SK-N-SH (cell line): Measurements from ENCODE around the gene RNF212B. TPM values are rescaled to one million over a fixed set of nuclear protein-coding genes. Genes with fewer than 3 reads are reported as not detected.

Experiments used
- CTCF ChIA-PET: fragments of 300-600, 350-600 bp; formaldehyde crosslinking; extraction: SDS; loops from one replicate; lab custom pipeline; 2021; lab: Yijun Ruan, JAX
- POLR2A ChIA-PET: fragments of 350-600 bp; sonication (Branson Sonifier 250); formaldehyde crosslinking; extraction: SDS; loops from one replicate; lab custom pipeline; 2020; ENCODE audit warnings: antibody characterized with exemption, inconsistent platforms; lab: Yijun Ruan, JAX
- DNase-seq: peaks from one replicate; pipeline ENCODE4 v3.0.0; 2012
- H2AFZ ChIP-seq: fragments of 200-600 bp; sonication (generic); 2 replicates; pipeline ENCODE4 v1.8.1; 2016; ENCODE audit warnings: antibody characterized with exemption, mild to moderate bottlenecking, low read depth
- H3F3A ChIP-seq: fragments of 200-600 bp; sonication (generic); replicated peaks from 2 replicates; pipeline ENCODE3; 2016; ENCODE audit warnings: antibody characterized with exemption, mild to moderate bottlenecking; ENCODE audit not compliant: insufficient read depth
- H3K27ac ChIP-seq, 2 experiments: fragments of 200-500 bp in 1 of 2; fragments of 200-600 bp in 1 of 2; sonication (Bioruptor generic) in 1 of 2; sonication (generic), shearing (Covaris generic) in 1 of 2; 2 replicates each; pipeline versions ENCODE4 v1.5.1 to v1.6.1; 2014 to 2016; ENCODE audit warnings: low read depth in 2 of 2, inconsistent platforms in 1 of 2, low read length in 1 of 2, mild to moderate bottlenecking in 1 of 2, mixed read lengths in 1 of 2
- H3K27me3 ChIP-seq: fragments of 200-600 bp; sonication (generic), shearing (Covaris generic); 2 replicates; pipeline ENCODE4 v1.6.1; 2016; ENCODE audit warnings: mixed run types; ENCODE audit not compliant: insufficient read depth
- H3K36me3 ChIP-seq, 2 experiments: fragments of 200-500 bp in 1 of 2; fragments of 200-600 bp in 1 of 2; sonication (Bioruptor generic) in 1 of 2; sonication (generic) in 1 of 2; replicated peaks in 1 of 2; 2 replicates each; pipeline versions ENCODE3 to v1.5.1; 2014 to 2016; ENCODE audit warnings: low read length in 1 of 2, mild to moderate bottlenecking in 1 of 2; ENCODE audit not compliant: insufficient read depth in 2 of 2, control insufficient read depth in 1 of 2
- H3K4me1 ChIP-seq, 2 experiments: fragments of 200-500 bp in 1 of 2; fragments of 200-600 bp in 1 of 2; sonication (Bioruptor generic) in 1 of 2; sonication (generic), shearing (Covaris generic) in 1 of 2; 2 replicates each; pipeline versions ENCODE4 v1.5.1 to v1.6.1; 2014 to 2016; ENCODE audit warnings: low read depth in 1 of 2, low read length in 1 of 2, mixed run types in 1 of 2; ENCODE audit not compliant: insufficient read depth in 2 of 2, control insufficient read depth in 1 of 2
- H3K4me2 ChIP-seq: fragments of 200-600 bp; sonication (generic), shearing (Covaris generic); 2 replicates; pipeline ENCODE4 v1.6.1; 2017; ENCODE audit warnings: mixed run types
- H3K4me3 ChIP-seq, 2 experiments: fragments of 200-500 bp in 1 of 2; fragments of 200-600 bp in 1 of 2; sonication (Bioruptor generic) in 1 of 2; sonication (generic), shearing (Covaris generic) in 1 of 2; 2 replicates each; pipeline versions ENCODE4 v1.5.1 to v1.8.1; 2014 to 2016; ENCODE audit warnings: low read depth in 2 of 2, inconsistent platforms in 1 of 2, low read length in 1 of 2, mild to moderate bottlenecking in 1 of 2, mixed read lengths in 1 of 2, moderate library complexity in 1 of 2
- H3K79me2 ChIP-seq: fragments of 200-600 bp; sonication (generic); 2 replicates; pipeline ENCODE4 v1.8.1; 2017; ENCODE audit warnings: mild to moderate bottlenecking; ENCODE audit not compliant: insufficient read depth
- H3K9ac ChIP-seq: fragments of 200-600 bp; sonication (generic); 2 replicates; pipeline ENCODE4 v1.6.1; 2017; ENCODE audit warnings: mixed run types
- H3K9me2 ChIP-seq: fragments of 200-600 bp; sonication (generic); 2 replicates; pipeline ENCODE4 v1.6.1; 2017; ENCODE audit warnings: mixed run types
- H3K9me3 ChIP-seq: fragments of 200-600 bp; sonication (generic); 2 replicates; pipeline ENCODE4 v1.6.1; 2017; ENCODE audit warnings: mixed run types, mild to moderate bottlenecking, moderate library complexity
- H4K20me1 ChIP-seq: fragments of 200-600 bp; sonication (generic); 2 replicates; pipeline ENCODE4 v1.6.1; 2017; ENCODE audit warnings: mild to moderate bottlenecking, mixed run types; ENCODE audit not compliant: insufficient read depth
- CHD2 ChIP-seq: fragments of 150-350 bp; IDR thresholded peaks from 2 replicates; pipeline ENCODE4 v1.6.1; 2018; ENCODE audit warnings: low read length; ENCODE audit not compliant: partially characterized antibody
- ELF1 ChIP-seq: IDR thresholded peaks from 2 replicates; pipeline ENCODE4 v1.4.0; 2012
- EP300 ChIP-seq, 2 experiments: IDR thresholded peaks; 2 replicates each; pipeline versions ENCODE4 v1.4.0 to v1.6.1; 2012; ENCODE audit warnings: borderline replicate concordance in 1 of 2, low read depth in 1 of 2, low read length in 1 of 2
- EZH2phosphoT487 ChIP-seq: fragments of 200-600 bp; sonication (generic); IDR thresholded peaks from 2 replicates; pipeline ENCODE4 v1.6.1; 2017; ENCODE audit warnings: low read depth, mixed run types, mild to moderate bottlenecking, antibody characterized with exemption, moderate library complexity, borderline replicate concordance
- GABPA ChIP-seq: IDR thresholded peaks from 2 replicates; pipeline ENCODE4 v1.4.0; 2012; ENCODE audit warnings: low read depth, mild to moderate bottlenecking
- GATA2 ChIP-seq: sonication (generic); formaldehyde crosslinking; IDR thresholded peaks from 2 replicates; pipeline ENCODE4 v1.5.0; 2020; ENCODE audit warnings: mild to moderate bottlenecking, missing genetic modification reagents
- IRF3 ChIP-seq: fragments of 150-350 bp; IDR thresholded peaks from 2 replicates; pipeline ENCODE4 v1.6.1; 2016; ENCODE audit warnings: mild to moderate bottlenecking, low read depth, low read length
- MAX ChIP-seq: IDR thresholded peaks from 2 replicates; pipeline ENCODE4 v1.4.0; 2012; ENCODE audit warnings: low read depth
- MEF2A ChIP-seq: IDR thresholded peaks from 2 replicates; pipeline ENCODE4 v1.4.0; 2012; ENCODE audit warnings: low read depth, borderline replicate concordance
- MXI1 ChIP-seq: IDR thresholded peaks from 2 replicates; pipeline ENCODE4 v1.6.1; 2012; ENCODE audit warnings: mild to moderate bottlenecking, low read depth, low read length, improper control_type of control experiment
- NRF1 ChIP-seq: IDR thresholded peaks from 2 replicates; pipeline ENCODE4 v1.6.1; 2012; ENCODE audit warnings: low read depth, mild to moderate bottlenecking, low read length
- PBX3 ChIP-seq: IDR thresholded peaks from 2 replicates; pipeline ENCODE4; 2012
- POLR2AphosphoS5 ChIP-seq: IDR thresholded peaks from 2 replicates; pipeline ENCODE4 v1.6.1; 2012; ENCODE audit warnings: low read depth, low read length
- SIN3A ChIP-seq: IDR thresholded peaks from 2 replicates; pipeline ENCODE4 v1.6.1; 2012; ENCODE audit warnings: low read depth, mild to moderate bottlenecking, low read length, moderate library complexity, borderline replicate concordance
- SMC3 ChIP-seq: IDR thresholded peaks from 2 replicates; pipeline ENCODE4 v1.6.1; 2012; ENCODE audit warnings: low read depth, low read length, improper control_type of control experiment
- TAF1 ChIP-seq: IDR thresholded peaks from 2 replicates; pipeline ENCODE4 v1.6.1; 2012; ENCODE audit warnings: low read depth, mild to moderate bottlenecking, low read length, moderate library complexity, borderline replicate concordance
- TCF12 ChIP-seq: IDR thresholded peaks from 2 replicates; pipeline ENCODE4 v1.4.0; 2012
- YY1 ChIP-seq: IDR thresholded peaks from 2 replicates; pipeline ENCODE4 v1.4.0; 2012; ENCODE audit warnings: low read depth, mild to moderate bottlenecking
- WGBS: methylation state at CpG from one replicate; pipeline ENCODE4 v1.1.6; 2017; ENCODE audit warnings: low lambda C conversion rate; 5-methylcytosine and 5-hydroxymethylcytosine counted together
- polyA plus RNA-seq, 3 experiments: library from polyadenylated mRNA; depleted of rRNA; stranded (reverse); fragments of >200 nt; gene quantifications; 2 replicates each; pipeline ENCODE4 v1.2.3, GENCODE V29; 2012

The RNF212B gene
- polyA plus RNA-seq, 1 of the 3 experiments (the other 2 are of a cell fraction) = not detected

- Histone ChIP-seq H3K27ac (peak within 1 kb of the TSS; percentile 76 to 93), H3K4me3 (peak within 1 kb of the TSS; percentile 93 to 97), H3K4me1 (peaks cover 13 to 31% of the 10 kb centered on the region in 2 experiments), H3F3A (peaks cover 21% of the 10 kb centered on the region), H3K4me2 (peak within 1 kb of the TSS; percentile 96), H3K27me3 (no peaks in the 10 kb centered on the region), H3K9ac (peak within 1 kb of the TSS; percentile 95), H3K36me3 (peaks cover 23 to 31% of the 10 kb centered on the region in 2 experiments), H3K9me3 (no peaks in the 10 kb centered on the region), H4K20me1 (peaks cover 12% of the 10 kb centered on the region; the same call in 1 of the 2 replicates), H2AFZ (peak within 1 kb of the TSS; percentile 93), H3K79me2 (peaks cover 52% of the 10 kb centered on the region), H3K9me2 (no peaks in the 10 kb centered on the region)
- POLR2A ChIA-PET = interaction anchor here (0.7 to 3.9 kb wide), 3 partner anchors 15 to 59 kb away, joined by 3 to 34 read pairs (median 4); partner anchors contain the start of genes HOMEZ and PABPN1
- CTCF ChIA-PET = interaction anchor here (0.9 to 3.6 kb wide), 8 partner anchors 12 to 58 kb away, joined by 3 to 12 read pairs (median 4); partner anchors contain the start of genes EFS, HOMEZ and PABPN1
- DNase-seq = peak; percentile 91
- TF ChIP-seq POLR2AphosphoS5 (peak; percentile 87), EZH2phosphoT487 (no peak), TCF12 (peak; percentile 38; the same call in 1 of the 2 replicates), SIN3A (peak; percentile 84; the same call in 1 of the 2 replicates), PBX3 (peak; percentile 47), TAF1 (peak; percentile 62; the same call in 1 of the 2 replicates), GATA2 (CRISPR knock-in tag) (no peak), GABPA (peak; percentile 61), MAX (peak; percentile 67), SMC3 (no peak), IRF3 (no peak), EP300 (IDR thresholded peaks at IDR 0.05; ENCODE audit: borderline replicate concordance in 1 of 2, low read depth in 1 of 2, low read length in 1 of 2) (peak in 1 of 2 experiments; percentile 57; a peak in 1 of 4 replicates), ELF1 (peak; percentile 82), CHD2 (peak; percentile 73), MXI1 (peak; percentile 82), MEF2A (no peak), NRF1 (no peak), YY1 (peak; percentile 72)
- WGBS = under 1% methylated on average over 19 of the region's 24 CpGs
Measured at GRCh38 chr14:23306412-23307145, 68.8 kb downstream of the RNF212B start, which contains the start of gene BCL2L2. Gene BCL2L2 (plus strand): TSS chr14:23306833. CDS start chr14:23307768, 935 bp downstream.
